GM18873 (cell line): Measurements from ENCODE around the gene ZHX3.

Experiments used
- ATAC-seq: cut with Tn5 transposase; IDR thresholded peaks from one replicate; pipeline ENCODE4 v1.9.1; 2021; ENCODE audit warnings: mild to moderate bottlenecking, moderate library complexity, moderate number of reproducible peaks; ENCODE audit not compliant: unreplicated experiment, low FRiP score

ZHX3 gene

GRCh38 chr20:41176711-41177552, 140.6 kb downstream of the ZHX3 start:
- no peak for ATAC-seq

- no peak for ATAC-seq
Observed at GRCh38 chr20:41175727-41176330, 141.7 kb downstream of the ZHX3 start.

GRCh38 chr20:41175201-41175651, 142.3 kb downstream of the ZHX3 start:
- ATAC-seq = no peak

- ATAC-seq = no peak
Observed at GRCh38 chr20:41174782-41175181, 142.7 kb downstream of the ZHX3 start.

GRCh38 chr20:41174373-41174772, 143.2 kb downstream of the ZHX3 start:
- no peak for ATAC-seq

- ATAC-seq = no peak
Observed at GRCh38 chr20:41173791-41174341, 143.7 kb downstream of the ZHX3 start.

- ATAC-seq = no peak
Observed at GRCh38 chr20:41173161-41173721, 144.3 kb downstream of the ZHX3 start.

- no peak for ATAC-seq
Observed at GRCh38 chr20:41172296-41173140, 145.0 kb downstream of the ZHX3 start.

GRCh38 chr20:41171736-41172295, 145.7 kb downstream of the ZHX3 start:
- no peak for ATAC-seq

- no peak for ATAC-seq
Observed at GRCh38 chr20:41170386-41171105, 147.0 kb downstream of the ZHX3 start.

GRCh38 chr20:41169791-41170351, 147.7 kb downstream of the ZHX3 start:
- no peak for ATAC-seq

- ATAC-seq = no peak
Observed at GRCh38 chr20:41169162-41169690, 148.3 kb downstream of the ZHX3 start.

GRCh38 chr20:41168281-41169161, 149.0 kb downstream of the ZHX3 start:
- no peak for ATAC-seq

GRCh38 chr20:41167481-41168253, 149.9 kb downstream of the ZHX3 start:
- ATAC-seq = no peak

- ATAC-seq = no peak
Observed at GRCh38 chr20:41167118-41167470, 150.4 kb downstream of the ZHX3 start.

- ATAC-seq = no peak
Observed at GRCh38 chr20:41166201-41167117, 151.1 kb downstream of the ZHX3 start.
